ENCODE results near the gene BORCS8. TPM values are rescaled to one million over a fixed set of nuclear protein-coding genes. Genes with fewer than 3 reads are reported as not detected.
"Not testable (repeated sequence)": the region's sequence is repeated elsewhere in the genome, so short reads cannot be mapped to it uniquely, and the experiment has no call there.

Gene BORCS8
- total RNA-seq, 1 donor from 2014 or later: 33.5 TPM

GRCh38 chr19:19185853-19186740 lies 5.9 kb downstream of the BORCS8 start:
- intact Hi-C loops (cut with micrococcal nuclease): loop anchor here (1.0 kb wide), 3 partner anchors 39 to 221 kb away; no protein-coding TSS in a partner anchor

DNA sequence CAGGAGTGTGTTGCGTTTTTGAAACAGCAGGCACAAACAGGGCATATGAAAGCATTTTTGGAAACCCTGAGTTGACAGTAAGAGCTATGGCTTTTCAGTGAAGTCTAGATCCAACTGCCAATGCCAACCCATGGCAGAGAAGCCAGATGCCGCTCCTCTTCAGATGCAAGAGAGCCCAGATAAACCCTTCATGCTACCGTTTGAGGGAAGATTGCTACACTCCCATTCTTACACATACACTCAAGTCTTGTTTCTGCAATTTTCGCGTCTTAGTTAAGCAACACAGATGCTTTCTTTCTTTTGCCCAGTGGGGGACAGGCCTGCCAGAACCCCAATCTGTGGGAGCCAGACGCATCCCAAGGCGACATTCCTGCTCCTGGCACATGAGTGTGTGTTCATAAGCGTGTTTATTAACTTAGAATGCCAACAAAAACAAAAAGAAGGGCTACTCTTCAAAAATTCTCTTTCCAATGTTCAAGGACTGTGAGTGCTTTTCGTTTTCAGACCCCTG lies 10.4 kb downstream of the BORCS8 start:
- intact Hi-C loops (cut with micrococcal nuclease): no loop called here

- intact Hi-C loops (cut with micrococcal nuclease): no loop called here
Observed at GRCh38 chr19:19179548-19180441, 12.2 kb downstream of the BORCS8 start.

GRCh38 chr19:19176950-19177349 lies 15.0 kb downstream of the BORCS8 start:
- intact Hi-C loops (cut with micrococcal nuclease): no loop called here

- intact Hi-C loops (cut with micrococcal nuclease): not testable (repeated sequence)
Observed at GRCh38 chr19:19173243-19173642, 18.7 kb downstream of the BORCS8 start.

DNA sequence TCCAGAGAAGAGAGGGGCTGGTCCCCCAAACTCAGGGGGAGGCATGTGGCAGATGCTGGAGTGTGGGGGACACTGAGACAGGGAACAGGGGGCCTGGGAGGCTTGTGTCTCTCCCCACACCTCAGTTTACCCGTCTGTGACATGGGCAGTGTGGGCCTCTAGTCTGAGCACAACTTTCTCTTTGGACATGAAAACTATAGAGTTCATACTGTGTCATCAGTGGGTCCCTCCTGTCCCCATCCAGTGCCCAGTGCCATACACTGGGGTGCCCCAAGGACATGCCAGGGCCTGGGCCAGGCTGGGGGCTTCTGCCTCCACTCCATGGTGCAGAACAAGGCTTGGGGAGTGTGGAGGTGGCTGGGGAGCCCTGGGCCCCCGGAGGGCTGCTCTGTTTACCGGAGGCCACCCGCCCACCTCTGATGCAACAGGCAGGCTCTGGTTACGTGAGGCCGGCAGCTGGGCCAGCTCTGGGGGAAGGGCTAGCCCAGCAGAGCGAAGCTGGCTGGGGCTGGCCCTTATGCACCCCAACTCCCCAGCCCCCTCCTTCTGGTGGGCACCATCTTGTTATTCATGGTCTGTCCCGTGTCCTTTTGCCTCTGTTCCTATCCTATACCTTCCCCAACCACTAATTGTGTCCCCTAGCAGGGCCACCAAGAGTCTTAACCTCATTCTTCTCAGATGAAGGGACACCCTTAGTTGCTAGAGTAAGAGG lies 20.0 kb downstream of the BORCS8 start:
- intact Hi-C loops (cut with micrococcal nuclease): loop anchor here (2.0 kb wide), 1 partner anchor 33 kb away; the partner anchor contains the start of gene TMEM161A

GRCh38 chr19:19170873-19171672 lies 20.9 kb downstream of the BORCS8 start:
- intact Hi-C loops (cut with micrococcal nuclease): loop anchor here (1.0 to 2.0 kb wide), 2 partner anchors 21 to 32 kb away; partner anchors contain the start of genes BORCS8, RFXANK and TMEM161A

DNA sequence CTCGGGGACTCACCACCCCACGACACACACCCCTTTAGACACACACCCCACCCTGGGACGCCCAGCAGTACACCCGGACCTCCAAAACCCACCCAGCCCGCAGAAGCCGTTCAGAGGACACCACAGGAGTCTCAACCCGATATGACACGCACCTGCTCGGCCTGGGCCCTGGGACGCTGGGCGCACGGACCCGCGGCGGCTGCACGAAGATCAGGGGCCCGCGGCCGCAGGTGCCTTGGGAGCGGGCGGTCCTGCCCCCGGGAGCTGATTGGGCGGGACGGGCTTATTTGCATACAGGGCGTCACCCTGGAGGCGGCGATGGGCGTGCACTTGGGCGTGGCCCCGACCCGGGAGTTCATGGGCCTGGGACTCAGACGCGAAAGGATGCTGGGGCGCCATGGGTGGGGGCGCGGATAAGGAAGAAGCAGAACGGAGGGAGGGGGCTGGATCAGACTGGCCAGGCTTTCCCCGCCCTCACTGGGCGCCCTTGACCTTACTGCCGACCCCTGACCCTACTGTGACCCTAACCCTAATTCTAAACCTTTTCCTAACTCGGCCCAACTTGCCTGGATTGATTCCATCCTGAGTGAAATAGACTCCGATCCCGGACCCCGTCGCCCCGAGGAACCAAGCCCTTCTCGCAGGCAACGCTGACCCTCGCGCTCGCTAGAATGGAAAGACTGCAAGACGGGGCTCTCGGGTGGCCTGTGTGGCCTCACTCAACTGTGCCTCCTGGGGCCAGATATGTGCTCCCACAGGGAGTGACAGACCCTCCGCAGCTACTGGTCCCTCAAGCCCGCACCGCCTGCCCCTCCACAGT lies 21.7 kb downstream of the BORCS8 start, which contains the start of gene MEF2B:
TSS of gene MEF2B (minus strand) at position 211 of the 820 bp plus-strand sequence. CDS start 19,528 bp downstream, outside the sequence.
- intact Hi-C loops (cut with micrococcal nuclease): loop anchor here (1.0 to 2.0 kb wide), 2 partner anchors 22 to 31 kb away; partner anchors contain the start of genes BORCS8, RFXANK and TMEM161A

DNA sequence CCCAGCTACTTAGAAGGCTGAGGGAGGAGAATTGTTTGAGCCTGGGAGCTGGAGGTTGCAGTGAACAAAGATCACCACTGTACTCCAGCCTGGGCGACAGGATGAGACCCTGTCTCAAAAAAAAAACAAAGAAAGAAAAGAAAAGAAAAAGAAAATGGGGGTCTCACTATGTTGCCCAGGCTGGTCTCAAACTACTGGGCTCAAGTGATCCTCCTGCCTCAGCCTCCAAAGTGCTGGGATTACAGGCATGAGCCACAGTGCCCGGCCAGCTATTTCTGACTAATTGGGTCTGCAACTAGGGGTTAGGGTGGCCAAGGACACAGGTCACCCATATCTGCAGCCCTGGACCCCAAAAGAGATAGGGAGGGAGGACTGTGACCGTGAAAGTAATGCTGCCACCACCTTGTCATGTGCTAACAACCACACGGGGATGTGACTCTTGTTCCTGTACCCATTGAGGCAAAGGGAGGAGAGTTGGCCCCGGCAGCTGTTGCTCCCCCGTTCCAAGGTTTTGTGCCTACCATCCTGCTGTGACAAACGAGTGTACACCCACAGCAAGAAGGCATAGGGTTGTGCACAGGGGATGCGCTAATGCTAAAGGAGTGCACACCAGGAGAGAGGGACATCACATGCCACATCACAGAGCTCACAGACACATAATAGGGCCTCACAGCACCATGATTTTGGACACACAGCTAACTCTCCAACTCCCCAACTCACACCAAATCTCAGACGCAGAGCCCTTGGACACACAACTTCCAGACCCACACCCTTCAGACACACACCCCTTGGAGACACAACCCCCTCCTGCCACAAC lies 22.5 kb downstream of the BORCS8 start:
- intact Hi-C loops (cut with micrococcal nuclease): loop anchor here (1.0 to 2.0 kb wide), 2 partner anchors 23 to 31 kb away; partner anchors contain the start of genes BORCS8, RFXANK and TMEM161A

DNA sequence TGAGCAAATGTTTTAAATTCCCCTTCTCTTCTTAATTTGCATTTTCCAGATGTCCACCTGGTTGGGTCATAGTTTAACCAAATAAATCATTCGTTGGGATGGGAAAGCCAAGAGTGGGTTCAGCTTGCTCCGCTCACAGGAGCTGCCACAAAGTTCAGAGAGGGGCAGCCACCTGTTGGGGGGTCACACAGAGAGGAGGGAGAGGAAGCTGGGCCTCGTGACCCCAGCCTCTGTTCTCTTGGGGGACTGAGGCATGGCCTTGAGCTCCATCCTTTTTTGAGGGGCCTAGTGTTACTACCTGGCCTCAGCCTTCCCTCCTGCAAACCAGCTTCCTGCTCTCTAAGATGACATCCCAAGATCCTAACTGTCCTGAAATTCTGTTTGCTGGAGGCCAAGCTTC lies 24.3 kb downstream of the BORCS8 start:
- intact Hi-C loops (cut with micrococcal nuclease): no loop called here

- intact Hi-C loops (cut with micrococcal nuclease): no loop called here
Observed at GRCh38 chr19:19165396-19165795, 26.6 kb downstream of the BORCS8 start.

GRCh38 chr19:19162495-19162894 lies 29.5 kb downstream of the BORCS8 start:
- intact Hi-C loops (cut with micrococcal nuclease): no loop called here

- intact Hi-C loops (cut with micrococcal nuclease): no loop called here
Observed at GRCh38 chr19:19160461-19161035, 31.4 kb downstream of the BORCS8 start.

DNA sequence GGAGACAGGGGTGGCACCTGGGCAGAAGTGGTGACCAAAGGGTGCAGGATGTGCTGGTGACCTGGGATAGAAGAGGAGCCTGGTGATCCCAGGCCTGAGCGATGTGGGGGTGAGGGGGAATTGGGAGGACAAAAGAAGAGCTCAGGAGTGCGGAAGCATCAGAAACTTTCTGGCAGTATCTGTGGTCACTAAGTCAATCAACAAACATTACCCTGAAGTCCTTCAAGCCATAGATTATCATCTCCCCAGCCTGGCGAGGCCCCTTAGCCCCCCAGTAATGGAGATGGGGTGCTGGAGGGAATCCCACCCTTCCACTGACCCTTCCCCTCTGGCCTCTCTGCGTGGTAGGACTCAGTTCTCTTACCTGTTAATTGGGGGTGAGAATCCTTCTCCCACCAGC lies 32.4 kb downstream of the BORCS8 start:
- intact Hi-C loops (cut with micrococcal nuclease): no loop called here

GRCh38 chr19:19157808-19158207 lies 34.1 kb downstream of the BORCS8 start:
- intact Hi-C loops (cut with micrococcal nuclease): no loop called here

DNA sequence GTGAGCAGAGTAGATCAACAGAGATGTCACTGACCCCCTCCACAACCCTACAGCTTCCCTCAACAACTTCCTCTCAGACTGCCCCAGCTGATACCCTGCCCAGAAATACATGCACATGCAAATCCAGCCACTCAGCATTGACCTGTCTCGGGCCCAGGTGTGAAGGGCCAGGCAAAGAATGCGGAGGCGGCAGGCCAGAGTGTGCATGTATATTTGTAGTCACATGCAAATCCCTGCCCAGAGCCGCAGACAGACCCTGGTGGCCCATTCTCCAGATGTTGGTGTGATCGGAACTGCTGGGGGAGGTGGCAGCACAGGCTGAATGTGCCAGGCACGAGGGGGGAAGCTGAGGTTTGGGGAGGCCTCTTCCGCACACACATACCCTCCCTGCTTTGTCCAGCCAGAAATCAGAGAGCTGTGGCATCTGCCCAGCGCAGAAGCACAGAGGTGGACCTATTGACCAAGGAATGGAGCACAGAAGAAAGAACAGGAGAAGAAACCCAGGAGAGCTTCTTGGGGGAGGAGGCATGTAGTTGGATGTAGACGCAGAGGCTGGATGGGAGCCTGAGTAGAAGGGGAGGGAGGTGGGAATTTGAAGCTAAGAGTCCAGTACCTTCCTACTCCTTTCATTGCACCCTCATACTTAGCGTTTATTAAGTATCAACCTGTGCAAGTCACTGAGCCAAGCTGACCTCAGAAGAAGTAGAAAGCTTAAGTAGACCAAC lies 36.3 kb downstream of the BORCS8 start:
- intact Hi-C loops (cut with micrococcal nuclease): no loop called here
